Keratinocyte (primary cell): ENCODE data around the gene EXT2. TPM values are rescaled to one million over a fixed set of nuclear protein-coding genes. Genes with fewer than 3 reads are reported as not detected.

Source experiments
- DNase-seq: peaks from one replicate; pipeline ENCODE4 v3.0.0-alpha.2; 2011; ENCODE audit warnings: low read depth, missing footprints, low spot score
- FAIRE-seq: peaks from 2 replicates; lab custom pipeline; 2011; peaks lifted over from hg19 to GRCh38; lab: Jason Lieb, UNC
- H2AFZ ChIP-seq: 2 replicates; pipeline ENCODE4 v1.6.0; 2012; ENCODE audit warnings: low read length, control low read depth, inconsistent platforms; ENCODE audit not compliant: control insufficient read depth
- H3K27ac ChIP-seq: 2 replicates; pipeline ENCODE4 v1.5.1; 2011; ENCODE audit warnings: low read length; ENCODE audit not compliant: control insufficient read depth, insufficient read depth
- H3K27me3 ChIP-seq: 3 replicates; pipeline ENCODE4 v1.6.0; 2011; ENCODE audit warnings: low read length; ENCODE audit not compliant: control insufficient read depth, insufficient read depth; ENCODE audit errors: extremely low read depth
- H3K36me3 ChIP-seq, 2 experiments: 2 replicates in 1 of 2; 3 replicates in 1 of 2; pipeline ENCODE4 v1.5.1; 2011; ENCODE audit warnings: low read length in 2 of 2, mild to moderate bottlenecking in 1 of 2; ENCODE audit not compliant: control insufficient read depth in 2 of 2, insufficient read depth in 2 of 2; ENCODE audit errors: extremely low read depth in 1 of 2
- H3K4me1 ChIP-seq: 3 replicates; pipeline ENCODE4 v1.5.1; 2011; ENCODE audit warnings: low read length; ENCODE audit not compliant: control insufficient read depth, insufficient read depth; ENCODE audit errors: extremely low read depth
- H3K4me2 ChIP-seq: 3 replicates; pipeline ENCODE4 v1.6.0; 2011; ENCODE audit warnings: low read depth, low read length; ENCODE audit not compliant: control insufficient read depth, insufficient read depth; ENCODE audit errors: extremely low read depth
- H3K4me3 ChIP-seq, 3 experiments: fragments of 200-600 bp in 1 of 3; sonication (generic) in 1 of 3; 2 replicates in 2 of 3; 3 replicates in 1 of 3; pipeline ENCODE4 v1.5.1; 2011 to 2016; ENCODE audit warnings: low read length in 3 of 3, mild to moderate bottlenecking in 3 of 3, control low read depth in 2 of 3, inconsistent platforms in 1 of 3, low read depth in 1 of 3, mixed read lengths in 1 of 3, mixed run types in 1 of 3, moderate library complexity in 1 of 3; ENCODE audit not compliant: control insufficient read depth in 2 of 3, insufficient read depth in 2 of 3; ENCODE audit errors: extremely low read depth in 1 of 3
- H3K79me2 ChIP-seq: 2 replicates; pipeline ENCODE4 v1.6.0; 2012; ENCODE audit warnings: low read length; ENCODE audit not compliant: control insufficient read depth, insufficient read depth
- H3K9ac ChIP-seq: 3 replicates; pipeline ENCODE4 v1.6.0; 2011; ENCODE audit warnings: low read length; ENCODE audit not compliant: control insufficient read depth, insufficient read depth; ENCODE audit errors: extremely low read depth
- H3K9me1 ChIP-seq: 3 replicates; pipeline ENCODE4 v1.6.0; 2011; ENCODE audit warnings: low read length; ENCODE audit not compliant: control insufficient read depth, insufficient read depth; ENCODE audit errors: extremely low read depth
- H3K9me3 ChIP-seq: 2 replicates; pipeline ENCODE4 v1.5.1; 2012; ENCODE audit warnings: low read depth, low read length; ENCODE audit not compliant: control insufficient read depth
- H4K20me1 ChIP-seq: 3 replicates; pipeline ENCODE4 v1.6.0; 2011; ENCODE audit warnings: low read length; ENCODE audit not compliant: control insufficient read depth, insufficient read depth; ENCODE audit errors: extremely low read depth
- CTCF ChIP-seq, 3 experiments: IDR thresholded peaks in 1 of 3; conservative IDR thresholded peaks in 1 of 3; optimal IDR thresholded peaks in 1 of 3; 2 replicates in 2 of 3; 3 replicates in 1 of 3; pipeline versions ENCODE3 to v1.5.1; 2011; ENCODE audit warnings: low read length in 3 of 3, mild to moderate bottlenecking in 3 of 3, moderate library complexity in 2 of 3, control low read depth in 1 of 3, inconsistent platforms in 1 of 3; ENCODE audit not compliant: insufficient read depth in 2 of 3; ENCODE audit errors: extremely low read depth in 1 of 3
- EZH2 ChIP-seq: IDR thresholded peaks from one replicate; pipeline ENCODE4 v1.6.1; 2012; ENCODE audit warnings: inconsistent platforms, mild to moderate bottlenecking, low read length, moderate library complexity
- dilution Hi-C: fragments of 300-500 bp; cut with MboI; formaldehyde crosslinking; loops from one replicate; pipeline ENCODE4 v1.7.0; 2020; ENCODE audit warnings: low sequenced_read_pairs; ENCODE audit not compliant: extremely low pct_ligation_motif_present
- polyA plus RNA-seq, 5 experiments: library from polyadenylated mRNA; depleted of rRNA in 3 of 5; stranded (reverse) in 3 of 5; stranded (forward) in 1 of 5; unstranded in 1 of 5; fragments of >200 nt; gene quantifications; 1 replicate in 1 of 5; 2 replicates in 3 of 5; 3 replicates in 1 of 5; pipeline versions ENCODE4 v1.2.1 to v1.2.3, GENCODE V29; 2011 to 2012; ENCODE audit warnings: missing spikeins in 2 of 5, low read depth in 1 of 5, low replicate concordance in 1 of 5

Gene EXT2
- polyA plus RNA-seq, 1 donor (not counting 4 experiments of a cell fraction or from before 2014, with no cell fraction given) = 148 TPM

GRCh38 chr11:44065161-44065661, 30.3 kb upstream of the EXT2 start:
- TF ChIP-seq EZH2 (no peak), CTCF (optimal IDR thresholded peaks at IDR 0.05 in 1 of 3, IDR thresholded peaks at IDR 0.05 in 1 of 3, conservative IDR thresholded peaks at IDR 0.05 in 1 of 3; ENCODE audit: extremely low read depth in 1 of 3, insufficient read depth in 2 of 3, low read length in 3 of 3) (no peak)
- dilution Hi-C loops = no loop called here
- Histone ChIP-seq H3K9ac (no peak overlapping the region), H3K27ac (no peak overlapping the region), H3K36me3 (no peaks in the 10 kb centered on the region), H4K20me1 (no peaks in the 10 kb centered on the region), H3K27me3 (no peaks in the 10 kb centered on the region), H2AFZ (no peak overlapping the region), H3K4me1 (peaks cover 5% of the 10 kb centered on the region), H3K9me1 (no peaks in the 10 kb centered on the region), H3K4me2 (peak overlapping the region; percentile 90), H3K79me2 (no peaks in the 10 kb centered on the region), H3K4me3 (no peak overlapping the region), H3K9me3 (no peaks in the 10 kb centered on the region)
- DNase-seq (no peak), FAIRE-seq (no peak)

- H3K4me1 ChIP-seq = peaks cover 5% of the 10 kb centered on the region
- dilution Hi-C loops = no loop called here
- TF ChIP-seq CTCF (optimal IDR thresholded peaks at IDR 0.05 in 1 of 3, IDR thresholded peaks at IDR 0.05 in 1 of 3, conservative IDR thresholded peaks at IDR 0.05 in 1 of 3; ENCODE audit: extremely low read depth in 1 of 3, insufficient read depth in 2 of 3, low read length in 3 of 3) (peak; percentile 70 to 92 (median 86)), EZH2 (no peak)
- H3K9ac ChIP-seq = peak within 1 kb of the TSS; percentile 86
- H3K9me3 ChIP-seq = no peaks in the 10 kb centered on the region
- H4K20me1 ChIP-seq = no peaks in the 10 kb centered on the region
- no peaks in the 10 kb centered on the region for H3K79me2 ChIP-seq
- no peaks in the 10 kb centered on the region for H3K36me3 ChIP-seq
- no peaks in the 10 kb centered on the region for H3K27me3 ChIP-seq
- H2AFZ ChIP-seq = peak within 1 kb of the TSS; percentile 99
- H3K4me3 ChIP-seq = peak within 1 kb of the TSS; percentile 61 to 93 (median 88)
- peak within 1 kb of the TSS; percentile 80 for H3K27ac ChIP-seq
- FAIRE-seq (no peak), DNase-seq (peak; percentile 36)
- H3K9me1 ChIP-seq = no peaks in the 10 kb centered on the region
- peak within 1 kb of the TSS; percentile 90 for H3K4me2 ChIP-seq
These were observed 29.4 kb upstream of the EXT2 start, which contains the start of gene ACCS for GRCh38 chr11:44065841-44066731. Gene ACCS, plus strand, starts transcription at chr11:44066270. Its CDS starts 1,358 bp downstream, at chr11:44067628.
